ENCODE measurements around the gene RBM19.

Gene RBM19

DNA sequence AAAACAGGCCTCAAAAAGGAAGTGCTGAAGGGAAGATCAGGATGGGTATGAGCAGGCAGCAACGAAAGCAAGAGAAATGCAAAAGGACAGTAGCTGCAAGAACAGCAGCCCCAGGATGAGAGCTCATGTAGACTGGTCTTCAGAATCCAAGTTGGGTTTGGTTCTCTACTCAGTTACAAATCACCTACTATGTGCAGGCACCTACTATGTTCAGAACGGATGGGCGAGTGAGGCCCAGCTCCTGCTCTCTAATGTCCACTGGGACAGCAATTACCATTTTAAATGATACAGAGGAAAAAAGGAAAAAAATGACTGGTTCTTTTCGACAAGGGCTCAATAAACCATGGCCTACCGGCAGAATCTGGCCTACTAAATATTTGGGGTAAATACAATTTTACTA lies 88.5 kb downstream of the RBM19 start:
- DNase-seq = no peak

GRCh38 chr12:113876160-113876559 lies 90.0 kb downstream of the RBM19 start:
- no peak for DNase-seq

GRCh38 chr12:113875691-113876090 lies 90.4 kb downstream of the RBM19 start:
- no peak for DNase-seq

GRCh38 chr12:113874999-113875561 lies 91.0 kb downstream of the RBM19 start:
- DNase-seq = no peak

DNA sequence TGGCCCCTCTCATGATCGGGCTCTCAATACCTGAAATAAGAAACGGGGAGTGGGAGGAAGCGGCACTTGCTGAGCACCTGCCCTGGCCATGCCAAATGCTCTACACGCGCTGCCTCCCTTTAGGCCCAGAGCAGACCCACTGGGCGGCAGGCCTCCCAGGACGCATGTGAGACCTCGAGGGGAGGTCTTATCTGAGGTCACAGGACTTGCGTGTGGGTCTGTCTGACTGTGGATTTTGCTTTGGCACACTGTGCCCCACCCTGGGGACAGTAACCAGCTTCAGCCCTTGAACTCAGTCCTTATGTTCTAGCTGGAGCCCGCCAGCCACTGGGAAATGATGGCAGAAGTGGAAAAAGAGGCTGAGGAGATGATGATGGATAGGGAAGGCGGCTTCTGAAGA lies 91.8 kb downstream of the RBM19 start:
- no peak for DNase-seq

- DNase-seq = no peak
Measured at GRCh38 chr12:113873740-113874139, 92.4 kb downstream of the RBM19 start.

GRCh38 chr12:113870890-113871289 lies 95.2 kb downstream of the RBM19 start:
- DNase-seq = no peak

GRCh38 chr12:113870035-113870434 lies 96.1 kb downstream of the RBM19 start:
- DNase-seq = no peak

- DNase-seq = no peak
Measured at GRCh38 chr12:113868365-113868764, 97.8 kb downstream of the RBM19 start.

- DNase-seq = no peak
Measured at GRCh38 chr12:113867258-113867657, 98.9 kb downstream of the RBM19 start.

- DNase-seq = no peak
Measured at GRCh38 chr12:113866496-113866895, 99.6 kb downstream of the RBM19 start.

GRCh38 chr12:113863455-113863845 lies 102.7 kb downstream of the RBM19 start:
- DNase-seq = no peak

DNA sequence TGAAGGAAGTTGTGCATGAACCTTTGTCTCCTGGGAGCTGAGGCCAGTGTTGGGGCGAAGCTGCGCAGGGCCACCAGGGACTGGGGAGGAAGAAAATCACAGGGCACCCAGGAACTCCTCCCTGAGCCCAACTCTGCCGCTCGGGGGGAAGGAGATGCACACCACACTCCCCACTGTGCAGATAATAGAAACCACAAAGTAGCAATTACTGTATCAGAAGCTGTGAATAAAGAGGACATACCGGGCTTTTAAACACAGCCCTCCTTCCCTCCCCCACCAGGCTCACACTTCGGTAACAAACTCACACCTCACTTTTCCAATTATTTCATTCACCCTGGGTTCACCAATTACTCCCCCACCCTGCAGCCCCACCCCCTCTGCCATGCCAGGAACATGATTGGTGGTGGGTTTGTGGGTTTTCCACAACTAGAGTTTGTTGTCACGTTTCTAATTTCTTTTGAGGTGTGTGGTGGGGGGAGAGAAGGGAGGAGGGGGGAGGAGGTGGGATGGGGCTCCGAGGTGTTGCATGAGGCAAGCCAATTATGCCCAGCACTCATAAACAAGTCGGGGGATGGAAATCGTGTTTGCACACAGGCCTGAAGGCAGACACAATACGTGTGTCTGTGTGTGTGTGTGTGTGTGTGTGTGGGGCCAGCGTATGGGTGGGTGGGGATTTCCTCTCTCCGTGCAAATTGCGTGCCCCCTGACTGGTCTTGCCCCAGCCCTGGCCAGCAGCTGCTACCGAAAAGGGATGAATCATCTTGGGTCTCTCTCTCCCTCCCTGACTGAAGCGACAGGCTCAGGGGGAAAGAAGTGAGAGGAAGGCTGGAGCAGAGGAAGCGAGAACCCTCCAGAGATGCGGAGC lies 103.3 kb downstream of the RBM19 start:
- no peak for DNase-seq

GRCh38 chr12:113861708-113862312 lies 104.3 kb downstream of the RBM19 start:
- no peak for DNase-seq

DNA sequence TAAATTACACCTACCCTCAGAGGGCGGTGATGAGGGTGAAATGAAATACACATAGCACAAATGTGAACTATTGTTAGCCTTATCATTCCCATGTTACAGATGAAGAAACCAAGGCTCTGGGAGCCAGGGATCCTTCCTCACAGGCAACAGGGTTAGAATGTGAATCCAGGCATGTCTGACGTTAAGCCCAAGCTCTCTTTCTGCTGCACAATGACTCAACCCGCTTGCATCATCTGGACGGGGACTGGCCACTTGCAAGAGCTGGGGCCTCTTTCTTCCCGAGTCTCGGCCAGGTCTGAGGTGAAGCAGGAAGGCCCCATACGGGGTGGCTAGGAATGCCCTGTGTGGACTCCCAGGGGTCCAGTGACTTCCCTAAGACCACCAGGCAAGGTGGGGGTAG lies 105.2 kb downstream of the RBM19 start:
- DNase-seq = no peak

- no peak for DNase-seq
Measured at GRCh38 chr12:113860059-113860820, 105.9 kb downstream of the RBM19 start.

GRCh38 chr12:113858841-113859386 lies 107.2 kb downstream of the RBM19 start:
- no peak for DNase-seq

DNA sequence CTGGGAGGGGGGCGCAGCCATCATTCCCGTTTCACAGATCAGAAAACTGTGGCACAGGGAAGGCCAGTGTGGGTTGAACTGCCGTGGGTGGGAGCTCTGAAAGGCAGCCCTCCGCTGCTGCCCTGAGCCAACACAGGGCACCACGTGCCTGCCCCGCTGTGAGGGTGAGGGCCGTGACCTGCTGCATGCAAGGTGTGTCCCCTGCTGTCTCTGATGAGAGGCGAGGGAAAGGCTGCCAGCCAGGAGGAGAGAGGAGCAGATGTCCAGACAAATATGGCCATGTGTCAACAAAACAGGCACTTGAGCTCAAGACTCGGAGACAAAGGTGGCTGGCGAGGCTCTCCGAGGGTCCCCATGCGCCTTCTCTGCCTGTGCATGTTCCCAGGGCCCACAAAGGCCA lies 108.8 kb downstream of the RBM19 start:
- DNase-seq = no peak

DNA sequence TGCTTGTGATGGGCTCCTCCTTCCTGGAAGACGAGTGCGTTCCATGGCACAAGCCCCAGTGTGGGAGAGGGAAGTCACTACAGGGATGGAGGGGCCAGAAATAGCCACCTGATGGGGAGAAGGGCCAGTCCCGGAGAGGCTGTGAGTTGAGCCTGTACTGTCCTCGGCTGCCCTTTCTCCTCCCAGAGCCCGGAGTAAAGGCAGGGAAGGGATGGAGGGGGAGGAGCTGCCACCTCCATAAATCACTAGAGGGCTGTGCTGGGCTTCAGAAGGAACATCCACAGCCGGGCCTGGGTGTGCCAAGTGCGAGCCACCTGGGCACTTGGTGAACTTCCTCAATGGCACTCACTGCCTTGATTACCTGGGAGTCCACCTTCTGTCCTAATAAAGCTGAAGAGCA lies 110.1 kb downstream of the RBM19 start:
- no peak for DNase-seq

DNA sequence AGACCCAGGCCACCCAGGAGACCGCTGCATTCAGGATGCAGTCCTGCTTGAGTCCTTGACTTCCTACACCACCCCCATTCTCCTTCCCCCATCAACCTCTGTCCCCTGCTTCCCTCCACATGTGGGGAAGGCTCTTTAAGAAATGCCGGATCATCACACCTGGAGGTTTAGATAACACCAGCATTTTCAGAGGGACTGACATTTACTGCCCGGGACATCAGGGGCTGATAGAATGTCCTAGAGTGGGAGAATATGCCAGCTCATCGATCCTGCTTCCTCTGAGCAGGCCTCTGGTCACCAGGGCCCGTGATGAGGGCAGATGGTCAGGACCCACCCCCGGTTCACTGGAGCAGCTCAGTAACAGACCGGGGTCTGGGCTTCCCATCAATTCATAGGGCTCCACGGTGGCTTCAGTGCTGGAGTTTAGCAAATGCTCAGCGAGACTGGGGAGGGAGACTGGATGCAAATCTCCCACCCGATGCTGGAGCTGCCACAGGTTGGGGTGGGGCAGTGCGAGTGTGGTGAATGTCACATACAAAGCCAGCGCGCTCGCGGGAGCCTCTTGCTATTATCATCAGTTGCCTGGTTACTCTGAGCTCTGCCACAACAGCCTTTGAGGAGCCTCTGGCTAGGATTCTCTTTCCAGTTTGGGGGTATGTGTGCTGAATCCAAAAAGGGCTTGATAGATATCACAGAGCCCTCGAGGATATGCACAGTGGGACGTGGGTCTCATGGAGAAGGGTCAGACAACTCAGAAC lies 111.6 kb downstream of the RBM19 start:
- DNase-seq = no peak

DNA sequence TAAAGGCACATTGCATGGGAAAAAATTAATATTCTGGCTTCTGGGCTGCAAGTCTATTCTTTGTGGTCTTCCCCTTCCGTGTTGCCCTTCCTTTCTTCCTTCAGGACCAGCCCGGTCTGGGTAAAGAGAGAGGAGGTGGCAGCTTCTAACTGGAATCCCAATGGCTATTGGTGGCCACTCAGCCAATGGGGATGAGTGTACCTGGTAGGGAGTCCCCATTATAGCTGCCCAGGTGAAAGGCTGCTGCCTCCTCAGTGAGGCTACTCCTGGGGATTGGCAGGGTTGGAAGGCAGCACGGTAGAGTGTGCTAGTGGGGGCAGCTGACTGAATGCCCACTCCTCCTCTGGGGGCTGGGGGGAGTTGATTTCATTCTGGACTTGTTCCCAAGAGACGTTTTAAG lies 112.6 kb downstream of the RBM19 start:
- DNase-seq = no peak
